ENCODE measurements around the gene EDIL3.

DNA sequence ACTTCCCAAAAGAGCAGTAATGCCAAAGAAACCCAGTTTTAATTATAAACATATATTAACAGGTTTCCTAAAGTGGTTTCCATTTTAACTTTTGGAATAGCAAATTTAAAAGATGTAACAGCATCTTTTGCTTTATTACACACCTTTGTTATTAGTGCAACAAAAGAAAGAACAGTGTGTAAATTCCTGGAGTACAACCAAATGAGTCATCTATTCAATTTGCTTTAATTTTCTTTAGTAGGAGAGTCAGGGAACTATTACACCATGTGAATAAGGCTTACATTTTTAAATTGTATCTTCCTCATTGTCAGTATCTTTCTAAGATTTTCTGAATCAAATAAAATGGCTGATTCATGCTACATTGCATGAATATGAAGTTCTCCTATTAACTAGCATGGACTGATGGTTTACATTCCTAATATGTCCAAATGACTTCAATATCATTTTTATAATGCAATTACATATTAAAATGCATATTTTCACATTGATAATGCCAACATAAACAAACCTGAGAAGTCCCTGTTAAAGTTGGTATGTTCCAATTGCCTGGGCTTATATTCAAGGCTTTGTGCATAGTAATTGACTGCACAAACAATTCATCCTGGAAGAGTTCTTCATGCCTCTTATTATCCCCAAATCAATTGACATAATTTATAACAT, 22.5 kb downstream of the EDIL3 start:
- TF ChIP-seq EZH2 (IDR thresholded peaks at IDR 0.05) (no peak), POLR2AphosphoS5 (IDR thresholded peaks at IDR 0.05; ENCODE audit: borderline replicate concordance, low read depth, low read length) (no peak)
